Prostate gland (tissue), 2 donors: ENCODE measurements around the gene PLXNB2. TPM values are rescaled to one million over a fixed set of nuclear protein-coding genes. Genes with fewer than 3 reads are reported as not detected.

Source experiments
- DNase-seq: peaks from one replicate; pipeline ENCODE4 v3.0.0-alpha.2; 2019; ENCODE audit warnings: low spot score
- H3K27ac ChIP-seq, 2 donors: fragments of 200-600 bp; sonication (generic); 2 replicates each; pipeline ENCODE4 v1.5.1; 2017 to 2019
- H3K27me3 ChIP-seq: fragments of 200-600 bp; sonication (generic); replicated peaks from 2 replicates; pipeline ENCODE4 v1.5.1; 2019; ENCODE audit not compliant: insufficient read depth
- H3K36me3 ChIP-seq, 2 donors: fragments of 200-600 bp; sonication (generic); 1 replicate in 1 of 2; 2 replicates in 1 of 2; pipeline versions ENCODE4 v1.5.1 to v1.8.1; 2017 to 2019
- H3K4me1 ChIP-seq: fragments of 200-600 bp; sonication (generic); replicated peaks from 2 replicates; pipeline ENCODE4 v1.5.1; 2019
- H3K4me3 ChIP-seq, 2 donors: fragments of 200-600 bp; sonication (generic); 2 replicates each; pipeline ENCODE4 v1.5.1; 2017 to 2019
- H3K9me3 ChIP-seq: fragments of 200-600 bp; sonication (generic); 2 replicates; pipeline ENCODE4 v1.5.1; 2017
- CTCF ChIP-seq, 4 experiments: fragments of 200-600 bp in 2 of 4; fragments of 450-650 bp in 2 of 4; sonication (generic) in 2 of 4; IDR thresholded peaks; 1 replicate in 3 of 4; 2 replicates in 1 of 4; pipeline ENCODE4 v1.5.1; 2016 to 2019; ENCODE audit warnings: antibody characterized with exemption in 4 of 4, mild to moderate bottlenecking in 2 of 4, moderate library complexity in 2 of 4
- POLR2A ChIP-seq: fragments of 450-650 bp; IDR thresholded peaks from one replicate; pipeline ENCODE4 v1.6.1; 2016; ENCODE audit warnings: antibody characterized with exemption, mild to moderate bottlenecking
- POLR2AphosphoS5 ChIP-seq: sonication (generic); formaldehyde crosslinking; IDR thresholded peaks from one replicate; pipeline ENCODE4 v1.6.1; 2017; ENCODE audit warnings: antibody characterized with exemption
- WGBS: methylation state at CpG from one replicate; pipeline ENCODE4 v1.1.5; 2018; 5-methylcytosine and 5-hydroxymethylcytosine counted together
- intact Hi-C: fragments of 100-400 bp; cut with DNase I; formaldehyde crosslinking; loops from one replicate; pipeline ENCODE4 v1.14.2; 2022
- total RNA-seq, 2 donors: library from RNA; depleted of rRNA; stranded (reverse); fragments of >200 nt; gene quantifications; one replicate each; pipeline ENCODE4 v1.1.0, GENCODE V29; 2016

Gene PLXNB2
- total RNA-seq, 2 donors from 2014 or later = 259 to 309 TPM

DNA sequence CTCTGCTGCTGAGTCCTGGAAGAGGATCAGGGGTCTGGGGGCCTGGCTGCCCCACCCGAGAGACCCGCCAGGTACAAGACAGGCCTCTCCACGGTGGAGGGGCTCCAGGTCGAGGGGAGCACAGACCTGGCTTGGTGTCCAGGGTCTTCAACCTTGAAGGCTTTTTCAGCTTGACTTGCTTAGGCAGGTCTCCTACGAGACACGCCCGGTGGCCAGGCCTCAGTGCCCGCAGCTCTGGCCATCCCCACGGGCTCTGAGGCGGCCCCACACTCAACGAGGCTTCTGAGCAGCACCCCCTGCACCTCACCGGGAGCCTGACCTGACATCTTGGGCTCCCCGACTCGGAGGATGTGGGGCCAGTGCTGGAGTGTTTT is 6.6 kb upstream of the PLXNB2 start:
- Histone ChIP-seq H3K36me3 (no peaks in the 10 kb centered on the region), H3K4me3 (no peak overlapping the region), H3K4me1 (no peaks in the 10 kb centered on the region), H3K9me3 (no peaks in the 10 kb centered on the region), H3K27me3 (no peaks in the 10 kb centered on the region), H3K27ac (no peak overlapping the region)
- intact Hi-C loops = no loop called here
- WGBS = 74% methylated on average over 14 of the region's 14 CpGs
- no peak for DNase-seq
- TF ChIP-seq CTCF (IDR thresholded peaks at IDR 0.05) (no peak), POLR2AphosphoS5 (no peak), POLR2A (no peak)

DNA sequence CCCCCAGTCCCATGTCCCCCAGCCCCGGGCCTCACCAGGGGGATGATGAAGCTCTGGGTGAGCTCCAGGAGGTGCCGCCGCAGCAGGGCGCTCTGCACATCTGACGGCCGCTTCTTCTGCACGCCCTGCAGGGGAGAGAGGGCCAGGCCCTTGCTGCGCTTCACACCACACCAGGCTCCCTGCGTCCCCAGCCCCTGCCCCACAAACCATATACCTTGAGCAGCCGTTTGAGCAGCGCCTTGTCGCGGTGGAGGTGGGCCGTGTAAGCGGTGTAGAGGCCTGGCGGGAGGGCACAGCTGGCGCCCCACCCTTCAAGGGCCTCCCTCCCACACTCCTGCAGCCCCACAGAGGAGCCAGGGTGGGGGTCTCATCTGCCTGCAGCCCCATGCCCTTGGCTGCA is 6.2 kb upstream of the PLXNB2 start:
- no peak for DNase-seq
- Histone ChIP-seq H3K27ac (no peak overlapping the region), H3K4me3 (no peak overlapping the region), H3K9me3 (no peaks in the 10 kb centered on the region), H3K36me3 (no peaks in the 10 kb centered on the region), H3K4me1 (no peaks in the 10 kb centered on the region), H3K27me3 (no peaks in the 10 kb centered on the region)
- intact Hi-C loops = no loop called here
- 92% methylated on average over 16 of the region's 17 CpGs for WGBS
- TF ChIP-seq CTCF (IDR thresholded peaks at IDR 0.05) (no peak), POLR2AphosphoS5 (no peak), POLR2A (no peak)

GRCh38 chr22:50313021-50313420 is 5.6 kb upstream of the PLXNB2 start:
- intact Hi-C loops = no loop called here
- TF ChIP-seq POLR2A = no peak
- no peak for TF ChIP-seq POLR2AphosphoS5
- TF ChIP-seq CTCF (IDR thresholded peaks at IDR 0.05) = no peak
- no peaks in the 10 kb centered on the region for H3K9me3 ChIP-seq
- no peak overlapping the region for H3K27ac ChIP-seq
- H3K4me1 ChIP-seq = no peaks in the 10 kb centered on the region
- WGBS = 81% methylated on average over 7 of the region's 7 CpGs
- no peaks in the 10 kb centered on the region for H3K27me3 ChIP-seq
- no peaks in the 10 kb centered on the region for H3K36me3 ChIP-seq
- no peak overlapping the region for H3K4me3 ChIP-seq
- no peak for DNase-seq

DNA sequence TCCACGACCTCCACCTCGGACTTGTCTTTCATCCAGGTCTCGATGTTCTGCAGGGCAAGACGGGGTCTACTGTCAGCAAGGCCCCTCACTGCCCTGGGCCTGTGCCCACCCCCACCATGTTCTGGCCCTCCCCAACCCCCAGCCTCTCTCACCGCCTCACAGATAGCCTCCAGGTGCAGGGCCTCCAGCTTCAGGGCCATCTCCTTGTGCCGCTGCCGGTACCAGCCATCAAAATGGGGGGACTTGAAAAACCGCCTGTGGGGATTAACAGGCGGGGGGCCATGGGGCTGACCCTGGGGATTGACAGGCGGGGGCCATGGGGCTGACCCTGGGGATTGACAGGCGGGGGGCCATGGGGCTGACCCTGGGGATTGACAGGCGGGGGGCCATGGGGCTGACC is 4.9 kb upstream of the PLXNB2 start:
- H3K36me3 ChIP-seq = no peaks in the 10 kb centered on the region
- no peaks in the 10 kb centered on the region for H3K9me3 ChIP-seq
- TF ChIP-seq POLR2A = no peak
- TF ChIP-seq POLR2AphosphoS5 = no peak
- TF ChIP-seq CTCF (IDR thresholded peaks at IDR 0.05) = no peak
- intact Hi-C loops = no loop called here
- 98% methylated on average over 7 of the region's 12 CpGs for WGBS
- no peak overlapping the region for H3K4me3 ChIP-seq
- H3K27ac ChIP-seq = no peak overlapping the region
- no peaks in the 10 kb centered on the region for H3K4me1 ChIP-seq
- H3K27me3 ChIP-seq = no peaks in the 10 kb centered on the region
- DNase-seq = no peak

DNA sequence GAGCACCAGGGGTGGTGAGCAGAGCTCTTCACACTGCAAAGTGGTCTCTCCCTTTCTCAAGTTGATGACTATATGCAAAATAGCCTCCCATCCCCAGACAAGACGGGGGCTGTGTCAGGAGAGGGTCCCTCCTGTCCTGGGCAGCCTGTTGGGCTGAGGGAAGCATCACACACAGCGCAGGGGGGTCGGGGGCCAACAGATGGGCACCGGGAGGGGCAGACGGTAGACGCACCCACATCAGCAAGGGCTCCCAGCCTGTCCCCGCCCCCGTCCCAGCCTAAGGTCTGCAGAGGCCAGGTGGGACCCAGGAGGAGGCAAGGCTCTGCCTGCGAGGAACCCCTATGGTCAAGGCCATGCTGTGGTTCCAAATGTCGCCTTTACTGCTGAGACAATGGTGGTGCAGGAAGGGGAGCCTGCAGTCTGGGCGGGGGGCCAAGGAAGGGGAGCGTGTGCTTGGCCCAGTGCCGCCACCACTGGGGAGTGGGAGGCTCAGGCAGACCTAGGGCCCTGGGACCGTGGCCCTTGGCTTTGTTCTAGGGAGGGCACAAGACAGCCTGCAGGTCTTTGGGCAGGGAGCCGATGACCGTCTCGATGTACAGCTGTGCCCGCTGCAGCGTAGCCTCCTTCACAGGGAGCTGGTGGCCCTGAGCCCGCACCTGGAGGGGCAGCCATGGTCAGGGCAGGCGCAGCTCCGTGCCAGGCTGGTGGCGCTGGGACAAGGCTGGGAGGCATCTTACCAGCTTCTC is 4.3 kb upstream of the PLXNB2 start:
- H3K27me3 ChIP-seq = no peaks in the 10 kb centered on the region
- no peak for DNase-seq
- TF ChIP-seq POLR2A (no peak), POLR2AphosphoS5 (no peak), CTCF (IDR thresholded peaks at IDR 0.05) (no peak)
- H3K4me1 ChIP-seq = no peaks in the 10 kb centered on the region
- H3K4me3 ChIP-seq = no peak overlapping the region
- H3K36me3 ChIP-seq = no peaks in the 10 kb centered on the region
- WGBS = 87% methylated on average over 21 of the region's 23 CpGs
- intact Hi-C loops = no loop called here
- no peaks in the 10 kb centered on the region for H3K9me3 ChIP-seq
- H3K27ac ChIP-seq = no peak overlapping the region
